ENCODE data around the gene DHRS13.

Gene DHRS13

DNA sequence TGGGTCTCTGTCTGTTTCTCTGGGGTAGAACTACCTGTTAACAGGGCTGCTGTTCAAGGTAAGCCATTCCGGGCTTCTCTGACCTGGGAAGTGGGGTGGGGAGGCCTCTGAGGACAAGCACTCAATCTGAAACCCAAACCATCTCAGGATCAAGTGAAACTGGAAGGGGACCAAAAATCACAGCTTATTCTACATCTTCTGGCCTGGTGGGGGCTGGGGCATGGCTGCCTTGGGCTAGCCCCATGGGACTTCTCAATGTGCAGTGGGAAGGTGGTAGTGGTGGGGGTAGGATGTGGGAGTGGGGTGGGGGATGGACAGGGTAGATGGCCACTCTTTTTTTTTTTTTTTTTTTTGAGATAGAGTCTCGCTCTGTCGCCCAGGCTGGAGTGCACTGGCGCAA lies 10.9 kb downstream of the DHRS13 start:
- no peaks in the 10 kb centered on the region for H3K36me3 ChIP-seq (replicated peaks; ENCODE audit: insufficient read depth, low read length)
- H2AFZ ChIP-seq (ENCODE audit: low read length): no peak overlapping the region
- H3K9me3 ChIP-seq (replicated peaks; ENCODE audit: insufficient read depth, low read length): no peaks in the 10 kb centered on the region
- H4K20me1 ChIP-seq (ENCODE audit: insufficient read depth, low read length): no peaks in the 10 kb centered on the region
- peaks cover 38% of the 10 kb centered on the region for H3K4me1 ChIP-seq (ENCODE audit: low read length)
- no peak overlapping the region for H3K4me3 ChIP-seq (ENCODE audit: low read length)
- no peak overlapping the region for H3K9ac ChIP-seq (ENCODE audit: low read length)
- peaks cover 42% of the 10 kb centered on the region for H3F3A ChIP-seq (ENCODE audit: insufficient read depth, low read length)
- no peaks in the 10 kb centered on the region for H3K27me3 ChIP-seq (replicated peaks; ENCODE audit: insufficient read depth, low read length)
- no peaks in the 10 kb centered on the region for H3K9me2 ChIP-seq (replicated peaks; ENCODE audit: insufficient read depth, low read length)
- no peak for DNase-seq
- H3K79me2 ChIP-seq (ENCODE audit: low read length): peaks cover 49% of the 10 kb centered on the region
- no peak overlapping the region for H3K4me2 ChIP-seq (ENCODE audit: low read depth, low read length)
- no peak overlapping the region for H3K27ac ChIP-seq (ENCODE audit: low read length)
- TF ChIP-seq CTCF (IDR thresholded peaks at IDR 0.05; ENCODE audit: low read length) (no peak), EZH2phosphoT487 (IDR thresholded peaks at IDR 0.05; ENCODE audit: low read length) (no peak), EZH2 (optimal IDR thresholded peaks at IDR 0.05; ENCODE audit: low read depth, low read length) (no peak)

GRCh38 chr17:28891201-28891600 lies 11.7 kb downstream of the DHRS13 start:
- Histone ChIP-seq H3F3A (ENCODE audit: insufficient read depth, low read length) (peaks cover 37% of the 10 kb centered on the region), H3K9me2 (replicated peaks; ENCODE audit: insufficient read depth, low read length) (no peaks in the 10 kb centered on the region), H2AFZ (ENCODE audit: low read length) (no peak overlapping the region), H3K36me3 (replicated peaks; ENCODE audit: insufficient read depth, low read length) (no peaks in the 10 kb centered on the region), H3K4me2 (ENCODE audit: low read depth, low read length) (no peak overlapping the region), H3K27ac (ENCODE audit: low read length) (no peak overlapping the region), H4K20me1 (ENCODE audit: insufficient read depth, low read length) (no peaks in the 10 kb centered on the region), H3K27me3 (replicated peaks; ENCODE audit: insufficient read depth, low read length) (no peaks in the 10 kb centered on the region), H3K9ac (ENCODE audit: low read length) (no peak overlapping the region), H3K4me3 (ENCODE audit: low read length) (no peak overlapping the region), H3K4me1 (ENCODE audit: low read length) (peaks cover 35% of the 10 kb centered on the region), H3K79me2 (ENCODE audit: low read length) (peaks cover 41% of the 10 kb centered on the region), H3K9me3 (replicated peaks; ENCODE audit: insufficient read depth, low read length) (no peaks in the 10 kb centered on the region)
- DNase-seq: no peak
- TF ChIP-seq EZH2 (optimal IDR thresholded peaks at IDR 0.05; ENCODE audit: low read depth, low read length): no peak
- TF ChIP-seq CTCF (IDR thresholded peaks at IDR 0.05; ENCODE audit: low read length): no peak
- TF ChIP-seq EZH2phosphoT487 (IDR thresholded peaks at IDR 0.05; ENCODE audit: low read length): no peak

GRCh38 chr17:28889996-28890395 lies 12.9 kb downstream of the DHRS13 start:
- Histone ChIP-seq H4K20me1 (ENCODE audit: insufficient read depth, low read length) (no peaks in the 10 kb centered on the region), H3K79me2 (ENCODE audit: low read length) (peaks cover 29% of the 10 kb centered on the region), H3K4me3 (ENCODE audit: low read length) (no peak overlapping the region), H3K4me1 (ENCODE audit: low read length) (peaks cover 25% of the 10 kb centered on the region), H3F3A (ENCODE audit: insufficient read depth, low read length) (peaks cover 26% of the 10 kb centered on the region), H3K9me3 (replicated peaks; ENCODE audit: insufficient read depth, low read length) (no peaks in the 10 kb centered on the region), H3K9me2 (replicated peaks; ENCODE audit: insufficient read depth, low read length) (no peaks in the 10 kb centered on the region), H3K27me3 (replicated peaks; ENCODE audit: insufficient read depth, low read length) (no peaks in the 10 kb centered on the region), H2AFZ (ENCODE audit: low read length) (no peak overlapping the region), H3K4me2 (ENCODE audit: low read depth, low read length) (no peak overlapping the region), H3K36me3 (replicated peaks; ENCODE audit: insufficient read depth, low read length) (no peaks in the 10 kb centered on the region), H3K27ac (ENCODE audit: low read length) (no peak overlapping the region), H3K9ac (ENCODE audit: low read length) (no peak overlapping the region)
- DNase-seq: no peak
- no peak for TF ChIP-seq CTCF (IDR thresholded peaks at IDR 0.05; ENCODE audit: low read length)
- no peak for TF ChIP-seq EZH2phosphoT487 (IDR thresholded peaks at IDR 0.05; ENCODE audit: low read length)
- no peak for TF ChIP-seq EZH2 (optimal IDR thresholded peaks at IDR 0.05; ENCODE audit: low read depth, low read length)

All from MM.1S (cell line).